HG02678 (cell line): ENCODE measurements around the gene NMD3.

Experiments used
- ATAC-seq: cut with Tn5 transposase; IDR thresholded peaks from one replicate; pipeline ENCODE4 v1.9.1; 2021; ENCODE audit warnings: mild to moderate bottlenecking, moderate library complexity; ENCODE audit not compliant: unreplicated experiment

NMD3 gene

GRCh38 chr3:161230621-161231171 lies 9.6 kb downstream of the NMD3 start:
- ATAC-seq, result no peak

GRCh38 chr3:161231861-161232260 lies 10.8 kb downstream of the NMD3 start:
- ATAC-seq, result no peak

GRCh38 chr3:161233557-161233956 lies 12.4 kb downstream of the NMD3 start:
- no peak for ATAC-seq

- no peak for ATAC-seq
These were observed 15.1 kb downstream of the NMD3 start for GRCh38 chr3:161236240-161236639.

DNA sequence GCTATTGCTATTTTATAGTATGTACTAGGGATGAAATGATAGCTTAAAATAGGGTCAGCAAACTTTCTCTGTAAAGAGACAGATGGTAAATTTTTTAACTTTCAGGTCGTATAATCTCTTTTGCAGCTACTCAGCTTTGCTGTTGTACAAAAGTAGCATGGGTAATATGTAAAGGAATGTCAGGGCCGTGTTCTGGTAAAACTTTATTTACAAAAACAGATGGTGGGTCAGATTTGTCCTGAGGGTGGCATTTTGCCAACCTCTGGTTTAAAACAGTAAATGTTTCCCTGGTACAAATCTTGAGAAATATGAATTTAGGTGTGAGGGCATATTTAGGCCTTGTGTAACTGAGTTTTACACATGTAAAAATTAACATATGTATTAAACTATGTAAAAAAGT lies 18.6 kb downstream of the NMD3 start:
- ATAC-seq, result no peak

GRCh38 chr3:161244538-161244937 lies 23.4 kb downstream of the NMD3 start:
- no peak for ATAC-seq

DNA sequence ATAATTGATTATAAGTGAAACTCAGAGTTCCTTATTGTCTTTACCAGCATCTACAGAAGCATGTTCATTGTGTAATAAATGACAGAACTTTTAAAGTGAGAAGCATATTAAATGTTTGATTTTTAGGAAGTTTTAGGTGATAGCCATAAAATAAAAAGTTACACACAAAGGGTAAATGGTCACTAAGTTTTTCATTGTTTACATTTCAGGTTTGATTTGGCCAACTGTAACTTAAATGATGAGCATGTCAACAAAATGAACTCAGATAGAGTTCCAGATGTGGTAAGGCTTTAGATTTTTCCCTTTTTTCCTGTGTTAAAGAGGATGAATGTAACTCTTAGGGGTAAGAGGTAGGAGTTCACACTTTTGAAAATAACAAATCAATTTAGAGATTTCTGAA lies 25.9 kb downstream of the NMD3 start:
- ATAC-seq, result no peak

DNA sequence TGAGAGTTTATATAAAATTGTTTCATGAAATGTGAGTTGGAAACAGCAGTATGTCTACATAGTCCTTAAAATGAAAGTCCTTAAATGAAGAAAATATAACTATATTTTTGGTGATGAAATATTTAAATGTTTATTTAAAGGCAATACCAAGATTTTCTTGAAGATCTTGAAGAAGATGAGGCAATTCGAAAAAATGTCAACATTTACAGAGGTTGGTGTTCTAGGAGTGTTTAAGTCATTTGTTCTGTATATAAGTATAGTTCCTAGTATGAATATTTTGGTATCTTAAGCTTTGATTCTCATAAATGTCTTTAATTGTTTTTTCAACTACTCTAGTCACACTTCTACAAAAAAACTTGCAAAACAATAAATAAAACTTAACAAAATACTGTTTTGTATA lies 29.0 kb downstream of the NMD3 start:
- no peak for ATAC-seq

DNA sequence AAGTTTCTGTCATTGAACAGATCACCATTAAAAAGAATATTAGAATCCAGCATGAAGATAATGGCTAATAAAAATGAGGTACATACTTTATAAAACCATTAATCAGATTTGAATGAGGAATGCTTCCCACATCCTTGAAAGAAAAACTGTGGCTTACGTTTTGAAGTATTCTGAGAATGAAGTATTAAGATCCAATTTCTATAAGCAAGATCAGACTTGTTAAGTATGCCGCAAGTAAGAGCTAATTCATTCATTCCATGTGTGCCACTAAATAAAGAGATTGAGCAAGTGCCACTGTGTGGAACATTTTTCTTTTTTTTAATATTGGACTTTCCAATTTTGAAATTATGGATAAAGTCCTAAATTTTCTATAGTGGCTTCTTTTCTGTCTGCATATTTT lies 30.6 kb downstream of the NMD3 start:
- no peak for ATAC-seq

DNA sequence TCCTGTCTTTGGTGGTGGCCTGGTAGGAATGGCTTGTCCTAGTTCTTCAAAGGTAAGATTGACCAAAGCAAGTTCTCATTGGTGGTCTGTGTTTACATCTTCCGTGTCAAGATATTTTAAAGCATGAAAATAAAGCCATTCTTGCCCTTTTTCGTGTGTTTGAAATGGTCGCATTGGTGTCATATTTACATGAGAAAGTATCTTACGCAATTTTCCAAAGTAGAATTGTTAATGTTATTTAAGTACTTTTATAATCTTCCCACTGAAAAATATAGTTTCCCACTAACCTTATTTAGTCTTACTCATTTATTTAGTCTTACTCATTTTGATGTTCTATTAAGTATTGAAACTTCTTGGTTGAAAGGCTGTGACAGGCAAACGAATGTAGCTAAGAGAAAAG lies 31.0 kb downstream of the NMD3 start:
- no peak for ATAC-seq

GRCh38 chr3:161253711-161254110 lies 32.6 kb downstream of the NMD3 start:
- ATAC-seq, result no peak

DNA sequence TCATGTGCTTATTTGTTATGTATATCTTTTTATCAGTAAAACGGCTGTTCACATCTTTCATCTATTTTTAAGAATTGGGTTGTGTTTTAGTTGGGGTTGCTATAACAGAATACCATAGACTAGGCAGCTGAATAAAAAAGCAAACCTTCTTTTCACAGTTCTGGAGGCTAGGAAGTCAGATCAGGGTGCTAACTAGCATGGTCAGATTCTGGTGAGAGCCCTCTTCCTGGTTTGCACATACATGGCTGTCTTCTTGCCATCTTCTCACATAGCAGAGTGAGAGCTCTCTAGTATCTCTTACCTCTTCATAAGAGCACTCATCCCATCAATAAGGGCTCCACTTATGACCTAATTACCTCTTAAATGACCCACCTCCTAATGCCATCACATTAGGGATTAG lies 33.8 kb downstream of the NMD3 start:
- no peak for ATAC-seq

DNA sequence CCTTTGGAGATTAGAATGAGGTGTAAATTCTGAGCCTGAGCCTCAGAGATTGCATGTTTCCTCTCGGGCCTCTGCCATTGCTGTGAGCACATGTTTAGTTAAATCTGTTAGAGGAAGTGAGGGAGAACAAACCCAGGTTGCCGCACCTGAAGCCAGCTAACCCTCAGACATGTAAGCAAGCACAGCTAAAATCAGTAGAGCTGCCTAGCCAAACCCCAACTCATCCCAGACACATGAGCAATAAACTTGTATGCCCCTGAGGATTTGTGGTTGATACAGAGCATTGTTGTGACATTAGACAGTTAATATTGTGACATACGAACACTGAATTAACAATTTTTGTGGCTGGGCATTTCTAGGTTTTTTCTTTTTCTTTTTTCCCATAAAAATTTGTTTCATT lies 41.9 kb downstream of the NMD3 start:
- ATAC-seq, result no peak

GRCh38 chr3:161264852-161265251 lies 43.7 kb downstream of the NMD3 start:
- no peak for ATAC-seq

- no peak for ATAC-seq
These were observed 44.9 kb downstream of the NMD3 start for GRCh38 chr3:161265916-161266571.

- ATAC-seq, result no peak
These were observed 45.6 kb downstream of the NMD3 start for GRCh38 chr3:161266731-161267150.

DNA sequence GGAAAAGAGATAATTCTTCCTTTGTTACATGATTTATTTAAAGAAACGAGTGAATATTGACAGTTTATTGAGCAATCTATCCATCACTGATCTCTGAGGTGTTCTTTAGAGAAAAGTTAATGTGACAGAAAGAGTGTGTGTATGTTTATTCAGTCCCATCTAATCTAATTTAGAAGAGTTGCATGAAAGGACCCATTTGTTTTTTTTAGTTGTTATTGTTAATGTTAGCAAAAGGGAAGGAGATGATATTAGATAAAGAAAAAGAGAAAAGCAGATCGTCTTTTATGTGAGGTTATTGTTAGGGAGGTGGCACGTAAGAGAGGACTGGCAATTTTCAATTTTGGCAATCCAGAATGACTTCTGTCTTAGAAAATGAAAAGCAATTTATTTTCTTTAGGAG lies 46.5 kb downstream of the NMD3 start:
- ATAC-seq, result no peak

DNA sequence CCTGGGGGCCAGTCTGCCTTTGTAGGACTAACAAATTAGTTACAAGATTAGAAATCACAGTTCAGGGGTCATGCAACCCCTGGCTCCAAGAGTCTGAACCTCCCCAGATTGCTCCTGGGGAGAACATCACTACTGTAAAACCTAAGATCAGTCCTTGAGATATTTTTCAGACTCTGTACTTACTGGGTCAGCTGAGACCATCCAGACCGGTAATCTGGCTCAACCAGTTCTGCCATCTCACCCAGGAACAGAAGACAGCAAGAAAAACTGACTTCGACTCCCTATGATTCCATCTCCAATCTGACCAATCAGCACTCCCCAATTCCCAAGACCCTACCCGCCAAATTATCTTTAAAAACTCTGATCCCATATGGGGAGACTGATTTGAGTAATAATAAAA lies 47.5 kb downstream of the NMD3 start:
- ATAC-seq, result no peak

GRCh38 chr3:161270991-161271390 lies 49.9 kb downstream of the NMD3 start:
- no peak for ATAC-seq

- no peak for ATAC-seq
These were observed 50.5 kb downstream of the NMD3 start for GRCh38 chr3:161271646-161272045.

DNA sequence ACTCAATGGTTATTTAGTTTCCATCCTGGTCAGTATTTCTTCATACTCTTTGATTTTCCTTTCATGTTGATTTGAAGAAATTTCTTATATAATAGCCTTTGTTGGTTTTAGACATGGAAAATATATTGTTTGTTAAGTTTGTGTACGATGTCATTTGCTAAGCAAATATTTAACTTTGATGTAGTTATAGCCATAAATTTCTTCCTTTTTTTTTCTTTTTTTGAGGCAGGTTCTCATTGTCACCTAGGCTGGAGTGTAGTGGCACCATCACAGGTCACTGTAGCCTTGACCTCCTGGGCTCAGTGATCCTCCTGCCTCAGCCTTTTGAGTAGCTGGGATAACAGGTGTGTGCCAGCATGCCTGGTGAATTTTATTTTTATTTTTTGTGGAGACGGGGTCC lies 51.4 kb downstream of the NMD3 start:
- ATAC-seq, result no peak

DNA sequence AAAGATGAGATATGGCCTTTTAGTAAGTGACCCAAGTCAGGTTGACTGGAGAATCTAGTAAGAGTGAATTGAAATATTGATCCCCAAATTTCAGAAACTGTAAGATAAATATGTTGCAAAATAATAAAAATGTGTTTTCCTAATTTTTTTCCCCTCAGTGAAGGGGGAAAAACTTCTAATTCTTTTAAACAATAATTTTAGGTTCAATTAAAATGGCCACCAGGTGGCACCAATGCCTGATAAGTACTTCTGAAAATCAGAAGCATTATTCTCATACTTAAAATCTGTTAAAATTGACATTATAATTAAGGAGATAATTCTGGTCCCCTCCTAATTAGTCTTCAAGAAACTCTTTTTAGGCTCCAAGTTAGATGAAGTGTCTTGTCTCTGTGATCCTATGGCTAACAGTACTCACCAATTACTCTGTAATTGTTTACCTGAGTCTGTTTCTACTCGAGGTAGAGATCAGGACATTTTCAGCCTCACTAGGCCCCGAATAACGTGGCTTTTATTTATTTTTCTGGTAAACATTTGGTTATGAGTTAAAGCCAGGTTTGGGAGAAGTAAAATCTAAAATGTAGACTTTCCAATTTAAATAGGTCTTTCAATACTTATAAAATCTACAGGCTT lies 52.6 kb downstream of the NMD3 start:
- ATAC-seq, result no peak
